IPS-20b (cell line): ENCODE results near the gene NEXN.

Source experiments
- H3K27ac ChIP-seq: one replicate; pipeline ENCODE4 v1.5.1; 2013; ENCODE audit warnings: low read length
- H3K27me3 ChIP-seq: 2 replicates; pipeline ENCODE4 v1.6.1; 2013; ENCODE audit warnings: mild to moderate bottlenecking, low read length, inconsistent platforms; ENCODE audit not compliant: insufficient read depth
- H3K36me3 ChIP-seq: 2 replicates; pipeline ENCODE4 v1.6.1; 2013; ENCODE audit warnings: low read depth, mild to moderate bottlenecking, inconsistent platforms, low read length, moderate library complexity; ENCODE audit not compliant: insufficient read depth
- H3K4me1 ChIP-seq: 2 replicates; pipeline ENCODE4 v1.6.1; 2013; ENCODE audit warnings: mild to moderate bottlenecking, control low read depth, inconsistent platforms, low read length, moderate library complexity; ENCODE audit not compliant: insufficient read depth
- H3K4me3 ChIP-seq: 2 replicates; pipeline ENCODE4 v1.5.1; 2013; ENCODE audit warnings: mild to moderate bottlenecking, low read length, inconsistent platforms
- H3K9ac ChIP-seq: 2 replicates; pipeline ENCODE4 v1.6.1; 2013; ENCODE audit warnings: low read depth, mild to moderate bottlenecking, inconsistent platforms, low read length, moderate library complexity
- H3K9me3 ChIP-seq: 2 replicates; pipeline ENCODE4 v1.6.1; 2013; ENCODE audit warnings: mild to moderate bottlenecking, low read depth, low read length, inconsistent platforms; ENCODE audit not compliant: insufficient read depth

Gene NEXN

DNA sequence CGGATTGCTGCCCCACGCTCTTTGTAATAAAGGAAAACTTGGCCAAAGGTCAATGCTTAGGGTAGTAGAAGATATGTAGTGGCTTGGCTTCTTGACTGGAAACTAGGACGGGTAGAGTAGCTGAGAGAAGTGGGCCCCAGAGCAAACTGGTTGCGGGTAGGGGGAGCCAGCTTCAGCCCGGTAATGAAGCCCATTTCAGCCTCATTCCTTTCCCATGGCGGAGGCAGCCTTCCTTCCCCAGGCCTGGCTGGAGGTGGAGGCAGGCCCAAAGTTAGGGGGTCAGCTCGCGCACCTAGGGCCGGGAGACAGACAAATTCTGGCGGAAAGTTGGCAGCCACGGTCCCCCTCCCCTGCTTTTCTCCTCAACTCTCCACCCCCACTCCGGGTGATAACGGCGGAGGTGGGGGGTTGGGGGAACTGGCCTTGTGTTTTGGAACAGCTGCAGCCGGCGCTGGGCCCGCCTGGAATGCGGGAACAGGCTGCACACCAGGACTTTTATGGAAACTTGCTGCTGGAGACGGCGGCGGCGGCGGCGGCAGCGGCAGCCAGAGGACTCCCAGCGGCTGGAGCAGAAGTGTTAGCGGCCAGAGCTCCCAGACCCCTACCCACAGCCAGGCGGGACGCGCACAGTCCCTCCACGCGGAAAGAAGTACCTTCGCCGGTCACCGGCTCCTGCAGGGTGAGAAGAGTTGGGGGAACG, at the start of gene NEXN:
TSS of gene NEXN (plus strand) at position 544 of the 700 bp plus-strand sequence. CDS start 27,483 bp downstream, outside the sequence.
- H3K27me3 ChIP-seq, result no peaks in the 10 kb centered on the region
- peaks cover 4% of the 10 kb centered on the region; the same call in 1 of the 2 replicates for H3K4me1 ChIP-seq
- no peaks in the 10 kb centered on the region for H3K9me3 ChIP-seq
- H3K36me3 ChIP-seq, result no peaks in the 10 kb centered on the region
- H3K4me3 ChIP-seq, result peak within 1 kb of the TSS; percentile 95
- H3K9ac ChIP-seq, result peak within 1 kb of the TSS; percentile 89; the same call in 1 of the 2 replicates
- H3K27ac ChIP-seq, result peak within 1 kb of the TSS; percentile 53

DNA sequence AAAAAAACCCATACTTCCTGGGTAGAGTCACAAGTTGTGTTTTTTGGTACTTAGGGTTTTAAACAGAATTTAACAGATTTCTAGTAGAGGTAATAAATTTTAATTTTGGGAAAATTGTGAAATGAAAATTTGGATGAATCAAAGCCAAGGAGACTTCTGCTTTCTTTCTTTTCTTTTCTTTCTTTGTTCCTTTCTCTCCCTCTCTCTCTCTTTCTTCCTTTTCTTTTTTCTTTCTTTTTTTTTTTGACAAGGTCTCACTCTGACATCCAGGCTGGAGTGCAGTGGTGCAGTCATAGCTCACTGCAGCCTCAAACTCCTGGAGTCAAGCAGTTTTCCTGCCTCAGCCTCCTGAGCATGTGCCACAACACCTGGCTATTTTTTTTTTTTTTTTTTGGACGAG, 46.9 kb upstream of the NEXN start:
- no peak overlapping the region for H3K4me3 ChIP-seq
- H3K27me3 ChIP-seq, result no peaks in the 10 kb centered on the region
- H3K9ac ChIP-seq, result no peak overlapping the region
- no peaks in the 10 kb centered on the region for H3K9me3 ChIP-seq
- peaks cover 3% of the 10 kb centered on the region; the same call in 1 of the 2 replicates for H3K36me3 ChIP-seq
- no peak overlapping the region for H3K27ac ChIP-seq
- H3K4me1 ChIP-seq, result no peaks in the 10 kb centered on the region

DNA sequence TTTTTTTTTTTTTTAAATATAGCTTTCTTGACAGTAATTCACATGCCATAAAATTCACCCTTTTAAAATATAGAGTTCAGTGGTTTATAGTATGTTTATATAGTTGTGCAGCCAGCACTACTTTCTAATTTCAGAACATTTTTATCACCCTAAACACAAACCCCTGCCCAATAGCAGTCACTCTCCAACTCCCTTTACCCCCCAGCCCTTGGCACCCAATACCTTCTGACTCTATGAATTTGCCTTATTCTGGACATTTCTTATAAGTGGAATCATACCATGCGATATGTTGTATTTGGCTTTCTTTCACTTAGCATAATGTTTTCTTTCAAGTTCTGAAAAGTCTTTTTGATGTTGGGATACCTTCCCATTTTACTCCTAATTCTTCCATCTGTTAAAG, 42.5 kb upstream of the NEXN start:
- H3K9ac ChIP-seq, result no peak overlapping the region
- H3K36me3 ChIP-seq, result peaks cover 3% of the 10 kb centered on the region; the same call in 1 of the 2 replicates
- no peaks in the 10 kb centered on the region for H3K4me1 ChIP-seq
- H3K27me3 ChIP-seq, result no peaks in the 10 kb centered on the region
- H3K4me3 ChIP-seq, result no peak overlapping the region
- no peak overlapping the region for H3K27ac ChIP-seq
- H3K9me3 ChIP-seq, result no peaks in the 10 kb centered on the region

DNA sequence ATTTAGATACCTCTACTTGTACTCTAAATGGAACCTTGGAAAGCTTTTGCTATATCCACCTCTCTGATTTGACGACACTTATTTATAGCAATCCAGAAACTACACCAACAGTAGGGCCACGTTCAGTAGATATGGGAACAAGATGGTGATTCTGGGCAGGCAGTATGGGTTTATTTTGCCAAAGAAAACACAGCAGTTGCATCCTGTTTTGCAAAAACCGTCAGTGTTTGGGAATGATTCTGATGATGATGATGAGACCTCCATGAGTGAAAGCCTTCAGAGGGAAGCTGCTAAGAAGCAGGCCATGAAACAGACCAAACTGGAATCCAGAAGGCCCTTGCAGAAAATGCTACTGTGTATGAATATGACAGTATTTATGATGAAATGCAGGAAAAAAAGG, 41.5 kb upstream of the NEXN start:
- Histone ChIP-seq H3K27me3 (no peaks in the 10 kb centered on the region), H3K4me3 (no peak overlapping the region), H3K9me3 (no peaks in the 10 kb centered on the region), H3K9ac (no peak overlapping the region), H3K27ac (no peak overlapping the region), H3K36me3 (peaks cover 3% of the 10 kb centered on the region; the same call in 1 of the 2 replicates), H3K4me1 (no peaks in the 10 kb centered on the region)

DNA sequence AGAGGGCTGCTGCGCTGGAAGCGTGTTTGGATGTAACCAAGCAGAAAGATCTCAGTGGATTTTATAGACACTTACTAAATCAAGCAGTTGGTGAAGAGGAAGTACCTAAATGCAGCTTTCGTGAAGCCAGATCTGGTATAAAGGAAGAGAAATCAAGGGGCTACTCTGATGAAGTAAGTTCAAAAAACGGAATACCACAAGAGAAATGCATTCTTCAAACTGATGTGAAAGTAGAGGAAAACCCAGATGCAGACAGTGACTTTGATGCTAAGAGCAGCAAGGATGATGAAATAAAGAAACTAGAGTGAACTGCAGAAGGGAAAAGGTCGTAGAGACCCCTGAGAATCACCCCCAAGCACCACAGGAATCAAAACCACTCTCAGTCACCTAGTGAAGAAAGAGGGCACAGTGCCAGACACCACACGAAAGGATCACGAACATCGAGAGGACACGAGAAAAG, 40.8 kb upstream of the NEXN start:
- Histone ChIP-seq H3K9ac (no peak overlapping the region), H3K9me3 (no peaks in the 10 kb centered on the region), H3K27ac (no peak overlapping the region), H3K4me1 (no peaks in the 10 kb centered on the region), H3K36me3 (peaks cover 3% of the 10 kb centered on the region; the same call in 1 of the 2 replicates), H3K4me3 (no peak overlapping the region), H3K27me3 (no peaks in the 10 kb centered on the region)

DNA sequence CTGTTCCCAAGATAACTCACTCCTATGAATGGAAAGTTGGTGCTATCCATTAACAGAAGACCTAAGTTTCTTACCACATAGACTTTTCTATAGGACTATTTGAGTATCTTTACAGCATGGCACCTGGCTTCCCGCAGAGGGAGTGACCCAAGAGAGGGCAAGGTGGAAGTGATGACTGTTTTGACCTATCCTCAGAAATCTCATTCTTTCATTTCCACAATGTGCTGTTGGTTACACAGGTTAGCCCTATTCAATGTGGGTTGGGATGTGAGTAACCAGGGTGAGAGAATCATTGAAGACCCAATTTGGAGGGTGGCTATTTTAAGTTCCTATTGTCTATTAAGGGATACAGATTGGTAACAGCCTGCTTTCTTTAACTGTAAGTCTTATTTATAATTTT, 38.3 kb upstream of the NEXN start:
- Histone ChIP-seq H3K27me3 (no peaks in the 10 kb centered on the region), H3K36me3 (no peaks in the 10 kb centered on the region; the same call in 1 of the 2 replicates), H3K9ac (no peak overlapping the region), H3K9me3 (no peaks in the 10 kb centered on the region; the same call in 1 of the 2 replicates), H3K4me1 (no peaks in the 10 kb centered on the region), H3K4me3 (no peak overlapping the region), H3K27ac (no peak overlapping the region)

DNA sequence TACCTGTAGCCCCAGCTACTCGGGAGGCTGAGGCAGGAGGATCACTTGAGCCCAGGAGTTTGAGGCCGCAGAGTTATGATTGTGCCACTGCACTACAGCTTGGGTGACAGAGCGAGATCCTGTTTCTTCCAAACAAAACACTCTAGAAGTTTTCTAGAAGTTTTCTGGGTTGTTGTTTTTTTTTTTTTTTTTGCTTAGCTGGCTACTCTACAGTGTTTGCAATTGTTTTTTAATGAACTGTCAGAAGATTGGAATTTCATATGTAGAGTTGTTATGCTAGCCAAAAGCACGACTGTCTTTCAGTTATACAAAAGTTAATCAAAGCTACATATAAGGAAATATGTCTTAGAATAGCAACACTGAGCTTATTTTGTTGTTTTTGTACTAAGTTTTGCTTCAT, 30.9 kb upstream of the NEXN start:
- no peak overlapping the region for H3K27ac ChIP-seq
- no peaks in the 10 kb centered on the region for H3K36me3 ChIP-seq
- H3K27me3 ChIP-seq, result no peaks in the 10 kb centered on the region

DNA sequence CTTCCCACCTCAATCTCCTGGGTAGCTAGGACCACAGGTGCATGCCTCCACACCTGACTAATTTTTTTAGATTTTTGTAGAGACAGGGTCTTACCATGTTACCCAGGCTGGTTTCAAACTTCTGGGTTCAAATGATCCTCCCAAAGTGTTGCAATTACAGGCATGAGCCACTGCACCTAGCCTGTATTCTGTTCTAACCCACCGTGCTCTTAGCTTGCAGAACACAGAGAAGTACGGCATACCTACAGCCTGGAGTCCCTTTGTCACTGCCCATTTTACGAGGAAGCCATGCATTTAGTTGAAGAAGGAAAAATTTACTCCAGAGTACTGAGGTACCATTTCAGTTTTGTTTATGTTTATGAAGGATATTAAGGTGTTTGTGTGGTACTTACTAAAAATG, 29.7 kb upstream of the NEXN start:
- Histone ChIP-seq H3K27me3 (no peaks in the 10 kb centered on the region), H3K4me1 (no peaks in the 10 kb centered on the region), H3K36me3 (no peaks in the 10 kb centered on the region), H3K4me3 (no peak overlapping the region), H3K27ac (no peak overlapping the region), H3K9ac (no peak overlapping the region), H3K9me3 (no peaks in the 10 kb centered on the region; the same call in 1 of the 2 replicates)

More for the DNA sequence above, 30.9 kb upstream of the NEXN start:
- Histone ChIP-seq H3K4me1 (no peaks in the 10 kb centered on the region), H3K4me3 (no peak overlapping the region), H3K9ac (no peak overlapping the region), H3K9me3 (no peaks in the 10 kb centered on the region; the same call in 1 of the 2 replicates)

DNA sequence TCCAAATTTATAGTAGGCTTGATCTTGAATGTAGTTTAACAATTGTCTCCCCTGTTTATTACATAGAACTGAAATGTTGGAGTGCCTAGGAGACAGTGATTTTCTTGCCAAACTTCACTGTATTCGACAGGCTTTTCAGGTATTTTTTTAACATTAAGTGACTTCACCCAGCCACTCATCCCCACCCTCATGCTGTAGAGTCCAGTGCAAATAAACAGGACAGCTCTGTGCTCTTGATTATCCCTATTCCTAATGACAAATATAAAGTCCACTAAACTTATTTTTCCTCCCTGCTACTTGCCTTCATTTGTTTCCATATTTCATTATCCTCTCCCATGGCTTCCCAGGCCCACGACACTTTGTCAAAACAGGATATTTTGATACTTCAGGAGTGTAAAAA, 29.2 kb upstream of the NEXN start:
- Histone ChIP-seq H3K36me3 (no peaks in the 10 kb centered on the region), H3K4me3 (no peak overlapping the region), H3K9ac (no peak overlapping the region)

DNA sequence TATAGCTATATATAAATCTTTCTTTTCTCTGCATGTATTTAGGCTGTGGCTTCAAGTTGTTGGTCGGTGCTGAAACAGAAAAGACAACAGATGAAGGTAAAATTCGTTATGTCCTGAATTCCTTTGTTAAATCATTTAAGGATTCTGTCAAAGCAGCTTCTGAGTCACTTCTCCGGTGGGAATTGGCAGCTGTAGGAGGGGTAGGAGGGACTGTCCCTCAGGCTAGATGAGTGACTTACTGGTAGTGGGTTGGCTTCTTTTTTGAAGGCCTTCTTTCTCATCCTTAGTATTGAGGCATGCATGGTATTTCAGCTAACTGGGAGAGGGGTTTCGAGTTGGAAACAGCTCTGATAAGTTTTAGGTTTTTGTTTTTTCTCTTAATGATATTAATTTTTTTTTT, 22.1 kb upstream of the NEXN start:
- Histone ChIP-seq H3K27me3 (no peaks in the 10 kb centered on the region), H3K9me3 (no peaks in the 10 kb centered on the region), H3K4me3 (no peak overlapping the region), H3K9ac (no peak overlapping the region), H3K36me3 (peaks cover 5% of the 10 kb centered on the region; the same call in 1 of the 2 replicates), H3K27ac (no peak overlapping the region), H3K4me1 (no peaks in the 10 kb centered on the region)

More for the DNA sequence above, 29.2 kb upstream of the NEXN start:
- Histone ChIP-seq H3K27ac (no peak overlapping the region), H3K9me3 (no peaks in the 10 kb centered on the region; the same call in 1 of the 2 replicates), H3K27me3 (no peaks in the 10 kb centered on the region), H3K4me1 (no peaks in the 10 kb centered on the region)

DNA sequence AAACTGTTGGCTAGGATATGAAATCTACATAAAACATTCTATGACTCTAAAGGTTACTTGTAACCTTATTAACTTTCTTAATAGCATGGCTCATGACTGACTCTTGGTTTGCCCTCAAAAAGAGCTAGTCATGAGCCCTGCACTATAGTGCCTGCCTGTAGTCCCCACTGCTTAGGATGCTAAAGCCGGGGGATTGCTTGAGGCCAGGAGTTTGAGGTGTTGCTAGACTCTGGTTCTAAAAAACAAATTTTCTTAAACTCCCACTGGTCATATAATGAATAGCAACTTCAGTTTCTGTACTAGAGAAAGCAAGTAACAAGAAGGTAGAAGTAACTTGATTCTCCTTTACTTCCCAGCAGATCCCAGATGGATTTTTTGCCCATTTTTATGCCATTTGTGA, 15.8 kb upstream of the NEXN start:
- Histone ChIP-seq H3K36me3 (peaks cover 2% of the 10 kb centered on the region; the same call in 1 of the 2 replicates), H3K9me3 (no peaks in the 10 kb centered on the region), H3K27me3 (no peaks in the 10 kb centered on the region), H3K4me1 (no peaks in the 10 kb centered on the region), H3K9ac (no peak overlapping the region), H3K27ac (no peak overlapping the region), H3K4me3 (no peak overlapping the region)

DNA sequence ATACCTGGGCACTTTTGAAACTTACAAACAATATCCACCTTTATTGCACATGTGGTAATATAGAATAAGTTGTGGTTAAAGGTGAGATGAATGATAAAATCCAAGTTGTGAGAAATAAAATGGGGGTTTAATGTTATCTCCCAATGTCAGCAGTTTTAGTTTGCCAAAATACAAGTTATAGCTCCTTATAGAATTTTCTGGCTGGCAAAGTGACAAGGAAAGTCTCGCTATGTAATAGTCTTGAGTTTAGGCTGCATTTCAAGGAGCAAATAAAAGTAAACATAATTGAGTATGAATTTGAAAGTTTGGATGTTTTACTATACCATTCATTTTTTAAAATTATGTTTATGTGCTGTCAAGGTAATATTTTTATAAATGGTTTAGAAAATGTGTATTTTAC, 15.0 kb upstream of the NEXN start:
- H3K27me3 ChIP-seq, result no peaks in the 10 kb centered on the region
- H3K36me3 ChIP-seq, result no peaks in the 10 kb centered on the region; the same call in 1 of the 2 replicates
- no peak overlapping the region for H3K9ac ChIP-seq
- H3K4me3 ChIP-seq, result no peak overlapping the region
- no peak overlapping the region for H3K27ac ChIP-seq
- no peaks in the 10 kb centered on the region for H3K4me1 ChIP-seq
- H3K9me3 ChIP-seq, result no peaks in the 10 kb centered on the region
